ENCODE measurements around the gene PPP3CB. TPM values are rescaled to one million over a fixed set of nuclear protein-coding genes. Genes with fewer than 3 reads are reported as not detected.

PPP3CB gene
- polyA plus RNA-seq, 3 donors, result 4.8 to 18.9 (median 6.5) TPM

DNA sequence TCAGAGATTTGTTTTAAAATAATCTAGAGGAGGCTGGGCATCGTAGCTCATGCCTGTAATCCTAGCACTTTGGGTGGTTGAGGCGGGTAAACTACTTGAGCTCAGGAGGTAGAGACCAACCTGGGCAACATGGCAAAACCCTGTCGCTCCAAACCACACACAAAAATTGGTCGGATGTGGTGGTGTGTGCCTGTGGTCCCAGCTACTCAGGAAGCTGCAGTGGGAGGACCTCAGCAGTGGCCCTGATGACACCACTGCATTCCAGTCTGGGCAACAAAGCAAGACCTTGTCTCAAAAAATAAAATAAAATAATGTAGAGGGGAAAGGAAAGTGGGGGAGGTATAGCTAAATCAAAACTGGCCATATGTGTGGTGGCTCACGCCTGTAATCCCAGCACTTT, 13.9 kb upstream of the PPP3CB start:
- Histone ChIP-seq H3K4me3 (replicated peaks in 1 of 3; ENCODE audit: low read depth in 2 of 3, low read length in 3 of 3) (no peak overlapping the region), H3K36me3 (replicated peaks in 1 of 2; ENCODE audit: control insufficient read depth in 1 of 2, insufficient read depth in 2 of 2, low read length in 2 of 2) (peaks cover 6 to 9% of the 10 kb centered on the region in 2 donors), H3K9me3 (replicated peaks in 1 of 2; ENCODE audit: control insufficient read depth in 1 of 2, insufficient read depth in 1 of 2, low read length in 2 of 2) (no peaks in the 10 kb centered on the region), H3K9ac (ENCODE audit: insufficient read depth, low read length, poor library complexity, severe bottlenecking) (no peak overlapping the region), H3K27me3 (ENCODE audit: control insufficient read depth in 2 of 2, insufficient read depth in 2 of 2, low read length in 2 of 2) (no peaks in the 10 kb centered on the region), H3K4me1 (ENCODE audit: control insufficient read depth in 1 of 2, insufficient read depth in 2 of 2, low read length in 2 of 2) (no peaks in the 10 kb centered on the region), H3K79me2 (ENCODE audit: insufficient read depth, low read length) (no peaks in the 10 kb centered on the region), H3K27ac (ENCODE audit: low read depth in 1 of 2, low read length in 2 of 2) (no peak overlapping the region), H4K20me1 (ENCODE audit: insufficient read depth, low read length) (no peaks in the 10 kb centered on the region), H3K4me2 (replicated peaks; ENCODE audit: extremely low read depth, low read length, poor library complexity, severe bottlenecking) (no peak overlapping the region), H2AFZ (ENCODE audit: insufficient read depth, low read depth, low read length, poor library complexity, severe bottlenecking) (no peak overlapping the region)
- H3K9me3 Mint-ChIP-seq, result no peaks in the 10 kb centered on the region
- no peaks in the 10 kb centered on the region for H3K27me3 Mint-ChIP-seq (ENCODE audit: low read depth in 3 of 3)
- peaks cover 8% of the 10 kb centered on the region in 2 donors for H3K36me3 Mint-ChIP-seq
- no peak overlapping the region for H3K27ac Mint-ChIP-seq
- TF ChIP-seq, protein P1, sequence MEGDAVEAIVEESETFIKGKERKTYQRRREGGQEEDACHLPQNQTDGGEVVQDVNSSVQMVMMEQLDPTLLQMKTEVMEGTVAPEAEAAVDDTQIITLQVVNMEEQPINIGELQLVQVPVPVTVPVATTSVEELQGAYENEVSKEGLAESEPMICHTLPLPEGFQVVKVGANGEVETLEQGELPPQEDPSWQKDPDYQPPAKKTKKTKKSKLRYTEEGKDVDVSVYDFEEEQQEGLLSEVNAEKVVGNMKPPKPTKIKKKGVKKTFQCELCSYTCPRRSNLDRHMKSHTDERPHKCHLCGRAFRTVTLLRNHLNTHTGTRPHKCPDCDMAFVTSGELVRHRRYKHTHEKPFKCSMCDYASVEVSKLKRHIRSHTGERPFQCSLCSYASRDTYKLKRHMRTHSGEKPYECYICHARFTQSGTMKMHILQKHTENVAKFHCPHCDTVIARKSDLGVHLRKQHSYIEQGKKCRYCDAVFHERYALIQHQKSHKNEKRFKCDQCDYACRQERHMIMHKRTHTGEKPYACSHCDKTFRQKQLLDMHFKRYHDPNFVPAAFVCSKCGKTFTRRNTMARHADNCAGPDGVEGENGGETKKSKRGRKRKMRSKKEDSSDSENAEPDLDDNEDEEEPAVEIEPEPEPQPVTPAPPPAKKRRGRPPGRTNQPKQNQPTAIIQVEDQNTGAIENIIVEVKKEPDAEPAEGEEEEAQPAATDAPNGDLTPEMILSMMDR (IDR thresholded peaks at IDR 0.05), result no peak
- no peak for DNase-seq
- no peaks in the 10 kb centered on the region for H3K4me1 Mint-ChIP-seq
- H3K4me3 Mint-ChIP-seq, result no peak overlapping the region
- intact Hi-C loops (cut with micrococcal nuclease), result no loop called here
- 100% methylated on average over 1 of the region's 5 CpGs for WGBS (ENCODE audit: insufficient coverage)

DNA sequence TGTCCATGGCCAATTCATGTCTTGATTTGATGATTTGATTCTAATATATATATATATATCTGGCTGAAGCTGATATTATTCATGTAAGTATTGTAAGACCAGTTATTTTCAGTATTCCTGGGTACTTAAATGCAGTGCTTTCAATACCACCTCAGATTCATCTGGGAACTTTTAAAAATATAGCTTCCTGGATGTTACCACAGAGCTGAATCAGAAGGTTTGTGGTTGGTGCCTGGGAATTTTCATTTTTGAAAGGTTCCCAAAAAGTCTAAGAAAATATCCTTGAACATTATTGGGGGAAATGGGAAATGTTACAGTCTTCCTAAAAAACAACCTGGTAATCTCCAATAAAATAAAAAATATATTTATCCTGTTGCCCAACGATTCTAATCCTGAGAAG, 10.7 kb upstream of the PPP3CB start:
- peaks cover 26 to 27% of the 10 kb centered on the region in 2 donors for H3K36me3 Mint-ChIP-seq
- Histone ChIP-seq H3K79me2 (ENCODE audit: insufficient read depth, low read length) (no peaks in the 10 kb centered on the region), H3K4me3 (replicated peaks in 1 of 3; ENCODE audit: low read depth in 2 of 3, low read length in 3 of 3) (no peak overlapping the region), H3K27me3 (ENCODE audit: control insufficient read depth in 2 of 2, insufficient read depth in 2 of 2, low read length in 2 of 2) (no peaks in the 10 kb centered on the region), H3K27ac (ENCODE audit: low read depth in 1 of 2, low read length in 2 of 2) (no peak overlapping the region), H3K36me3 (replicated peaks in 1 of 2; ENCODE audit: control insufficient read depth in 1 of 2, insufficient read depth in 2 of 2, low read length in 2 of 2) (peaks cover 10 to 29% of the 10 kb centered on the region in 2 donors), H3K4me1 (ENCODE audit: control insufficient read depth in 1 of 2, insufficient read depth in 2 of 2, low read length in 2 of 2) (peaks cover 6 to 8% of the 10 kb centered on the region in 2 donors), H2AFZ (ENCODE audit: insufficient read depth, low read depth, low read length, poor library complexity, severe bottlenecking) (no peak overlapping the region), H3K9me3 (replicated peaks in 1 of 2; ENCODE audit: control insufficient read depth in 1 of 2, insufficient read depth in 1 of 2, low read length in 2 of 2) (no peaks in the 10 kb centered on the region), H3K9ac (ENCODE audit: insufficient read depth, low read length, poor library complexity, severe bottlenecking) (no peak overlapping the region), H4K20me1 (ENCODE audit: insufficient read depth, low read length) (no peaks in the 10 kb centered on the region), H3K4me2 (replicated peaks; ENCODE audit: extremely low read depth, low read length, poor library complexity, severe bottlenecking) (no peak overlapping the region)
- TF ChIP-seq, protein P1 (IDR thresholded peaks at IDR 0.05), result no peak
- H3K27me3 Mint-ChIP-seq (ENCODE audit: low read depth in 3 of 3), result no peaks in the 10 kb centered on the region
- no peaks in the 10 kb centered on the region for H3K9me3 Mint-ChIP-seq
- H3K4me1 Mint-ChIP-seq, result peaks cover 6% of the 10 kb centered on the region
- H3K27ac Mint-ChIP-seq, result no peak overlapping the region
- intact Hi-C loops (cut with micrococcal nuclease), result no loop called here
- no CpG with 5 or more reads among the region's 1 CpG for WGBS (ENCODE audit: insufficient coverage)
- DNase-seq, result no peak
- H3K4me3 Mint-ChIP-seq, result no peak overlapping the region

All from CD14-positive monocyte (primary cell).